Thoracic aorta endothelial cell (primary cell): ENCODE results near the gene RAMP1. TPM values are rescaled to one million over a fixed set of nuclear protein-coding genes. Genes with fewer than 3 reads are reported as not detected.

Source experiments
- small RNA-seq: library from RNA; depleted of rRNA; stranded (forward); fragments of <200 nt; gene quantifications from one replicate; pipeline ENCODE3, GENCODE V24; 2012
- total RNA-seq: library from RNA; depleted of rRNA; stranded (reverse); fragments of >200 nt; gene quantifications from 2 replicates; pipeline ENCODE4 v1.2.3, GENCODE V29; 2012

Gene RAMP1
- not detected in 2 replicates for total RNA-seq

GRCh38 chr2:237859533-237860272 lies at the start of gene RAMP1:
TSS of gene RAMP1 (plus strand) at chr2:237859623. CDS start at chr2:237859676, 53 bp downstream.

Small RNA genes within 50 kb of the gene (small RNA-seq; reads per million reads assigned to genes)
- gene RF00157: not detected

Other genes starting within 250 kb of the RAMP1 start
- 209 and 245 TPM in 2 replicates for gene LRRFIP1, start 232.0 kb upstream of the RAMP1 start, total RNA-seq
- gene RBM44, start 60.8 kb upstream of the RAMP1 start, total RNA-seq: 0.66 and 2.0 TPM in 2 replicates
- 61.4 and 63.2 TPM in 2 replicates for gene UBE2F, start 107.4 kb downstream of the RAMP1 start, total RNA-seq
- 23.0 and 26.3 TPM in 2 replicates for gene SCLY, start 201.4 kb downstream of the RAMP1 start, total RNA-seq
- gene ESPNL, start 240.7 kb downstream of the RAMP1 start, total RNA-seq: under 0.01 TPM in 1 of 2 replicates, not detected in the other